H9 (cell line): ENCODE data around the gene CDK17. TPM values are rescaled to one million over a fixed set of nuclear protein-coding genes. Genes with fewer than 3 reads are reported as not detected.

Source experiments
- DNase-seq: peaks from one replicate; pipeline ENCODE4 v3.0.0-alpha.2; 2017
- H2AFZ ChIP-seq: one replicate; pipeline ENCODE4 v1.6.1; 2013; ENCODE audit warnings: mild to moderate bottlenecking, low read length, control low read depth, moderate library complexity
- H2AK5ac ChIP-seq: 2 replicates; pipeline ENCODE4 v1.6.1; 2013; ENCODE audit warnings: low read length, control low read depth, mixed read lengths; ENCODE audit not compliant: insufficient read length
- H2BK120ac ChIP-seq: one replicate; pipeline ENCODE4 v1.6.1; 2013; ENCODE audit warnings: low read depth, mild to moderate bottlenecking, low read length, control low read depth, inconsistent platforms; ENCODE audit not compliant: poor library complexity, severe bottlenecking
- H2BK12ac ChIP-seq: 2 replicates; pipeline ENCODE4 v1.6.1; 2013; ENCODE audit warnings: low read length, control low read depth, mixed read lengths, low read depth; ENCODE audit not compliant: insufficient read length
- H2BK15ac ChIP-seq: 2 replicates; pipeline ENCODE4 v1.6.1; 2013; ENCODE audit warnings: low read depth, low read length, control low read depth
- H2BK20ac ChIP-seq: one replicate; pipeline ENCODE4 v1.6.1; 2013; ENCODE audit warnings: low read depth, mild to moderate bottlenecking, low read length, control low read depth, inconsistent platforms; ENCODE audit not compliant: poor library complexity, severe bottlenecking
- H2BK5ac ChIP-seq: 2 replicates; pipeline ENCODE4 v1.6.1; 2013; ENCODE audit warnings: low read length, control low read depth, mixed read lengths; ENCODE audit not compliant: insufficient read length
- H3K14ac ChIP-seq: 2 replicates; pipeline ENCODE4 v1.6.1; 2013; ENCODE audit warnings: low read length, control low read depth; ENCODE audit not compliant: insufficient read depth
- H3K18ac ChIP-seq: 2 replicates; pipeline ENCODE4 v1.6.1; 2013; ENCODE audit warnings: low read depth, mild to moderate bottlenecking, mixed read lengths, low read length, control low read depth; ENCODE audit not compliant: insufficient read length
- H3K23ac ChIP-seq: 2 replicates; pipeline ENCODE4 v1.6.1; 2013; ENCODE audit warnings: low read length, control low read depth, mixed read lengths, low read depth; ENCODE audit not compliant: insufficient read length
- H3K23me2 ChIP-seq: 2 replicates; pipeline ENCODE4 v1.6.1; 2013; ENCODE audit warnings: low read depth, mild to moderate bottlenecking, mixed read lengths, low read length, control low read depth; ENCODE audit not compliant: insufficient read length, poor library complexity, severe bottlenecking
- H3K27ac ChIP-seq: 2 replicates; pipeline ENCODE4 v1.5.1; 2013; ENCODE audit warnings: low read length, control low read depth, mixed read lengths, low read depth; ENCODE audit not compliant: insufficient read length
- H3K27me3 ChIP-seq: 2 replicates; pipeline ENCODE4 v1.6.1; 2013; ENCODE audit warnings: low read length, control low read depth, inconsistent platforms; ENCODE audit not compliant: insufficient read depth
- H3K4ac ChIP-seq: 2 replicates; pipeline ENCODE4 v1.6.1; 2013; ENCODE audit warnings: low read depth, mild to moderate bottlenecking, control low read depth, inconsistent platforms, low read length, moderate library complexity
- H3K4me1 ChIP-seq: 2 replicates; pipeline ENCODE4 v1.6.1; 2013; ENCODE audit warnings: low read length, control low read depth, inconsistent platforms; ENCODE audit not compliant: insufficient read depth
- H3K4me2 ChIP-seq: 2 replicates; pipeline ENCODE4 v1.6.1; 2013; ENCODE audit warnings: low read length, control low read depth, mixed read lengths; ENCODE audit not compliant: insufficient read length, insufficient read depth
- H3K56ac ChIP-seq: 2 replicates; pipeline ENCODE4 v1.6.1; 2013; ENCODE audit warnings: low read depth, mild to moderate bottlenecking, mixed read lengths, low read length, control low read depth; ENCODE audit not compliant: insufficient read length
- H3K79me1 ChIP-seq: 2 replicates; pipeline ENCODE4 v1.6.1; 2013; ENCODE audit warnings: low read depth, mild to moderate bottlenecking, moderate library complexity, low read length, control low read depth, inconsistent platforms; ENCODE audit not compliant: insufficient read depth, poor library complexity, severe bottlenecking
- H3K79me2 ChIP-seq: 2 replicates; pipeline ENCODE4 v1.6.1; 2013; ENCODE audit warnings: low read length, control low read depth, inconsistent platforms; ENCODE audit not compliant: insufficient read depth
- H3K9ac ChIP-seq: 2 replicates; pipeline ENCODE4 v1.6.1; 2013; ENCODE audit warnings: low read length, control low read depth, mixed read lengths; ENCODE audit not compliant: insufficient read length; ENCODE audit errors: extremely low read depth
- H3K9me3 ChIP-seq: one replicate; pipeline ENCODE4 v1.6.1; 2013; ENCODE audit warnings: low read depth, low read length, inconsistent platforms; ENCODE audit not compliant: control insufficient read depth
- H3T11ph ChIP-seq: one replicate; pipeline ENCODE4 v1.6.1; 2013; ENCODE audit warnings: mild to moderate bottlenecking, low read length, control low read depth, inconsistent platforms
- H4K20me1 ChIP-seq: one replicate; pipeline ENCODE4 v1.6.1; 2013; ENCODE audit not compliant: control insufficient read depth, insufficient read length, insufficient read depth
- H4K5ac ChIP-seq: 2 replicates; pipeline ENCODE4 v1.6.1; 2013; ENCODE audit warnings: low read depth, mild to moderate bottlenecking, mixed read lengths, low read length, control low read depth; ENCODE audit not compliant: insufficient read length
- H4K8ac ChIP-seq: replicated peaks from 2 replicates; pipeline ENCODE4 v1.6.1; 2013; ENCODE audit warnings: low read length, control low read depth, mixed read lengths, low read depth; ENCODE audit not compliant: insufficient read length
- H4K91ac ChIP-seq: 2 replicates; pipeline ENCODE4 v1.6.1; 2013; ENCODE audit warnings: low read depth, mild to moderate bottlenecking, moderate library complexity, mixed read lengths, low read length, control low read depth; ENCODE audit not compliant: insufficient read length
- H3K27ac Mint-ChIP-seq, 3 experiments: 2 replicates in 2 of 3; 3 replicates in 1 of 3; pipeline ENCODE4 v1.8.0; 2020 to 2021; ENCODE audit warnings: mixed read lengths in 3 of 3, mild to moderate bottlenecking in 1 of 3, moderate library complexity in 1 of 3
- H3K27me3 Mint-ChIP-seq: 2 replicates; pipeline ENCODE4 v1.8.0; 2021; ENCODE audit warnings: low read depth, mild to moderate bottlenecking, moderate library complexity, mixed read lengths
- H3K36me3 Mint-ChIP-seq, 3 experiments: 2 replicates in 2 of 3; 3 replicates in 1 of 3; pipeline ENCODE4 v1.8.0; 2020 to 2021; ENCODE audit warnings: low read depth in 3 of 3, mixed read lengths in 3 of 3; ENCODE audit not compliant: insufficient read depth in 1 of 3
- H3K4me1 Mint-ChIP-seq, 2 experiments: 2 replicates each; pipeline ENCODE4 v1.8.0; 2020; ENCODE audit warnings: mixed read lengths in 2 of 2
- H3K4me3 Mint-ChIP-seq, 2 experiments: 2 replicates in 1 of 2; 3 replicates in 1 of 2; pipeline ENCODE4 v1.8.0; 2020 to 2021; ENCODE audit warnings: mild to moderate bottlenecking in 2 of 2, mixed read lengths in 2 of 2, moderate library complexity in 1 of 2
- H3K9me3 Mint-ChIP-seq, 2 experiments: 2 replicates in 1 of 2; 3 replicates in 1 of 2; pipeline ENCODE4 v1.8.0; 2020; ENCODE audit warnings: mild to moderate bottlenecking in 2 of 2, mixed read lengths in 2 of 2, moderate library complexity in 1 of 2
- CTCF ChIP-seq: fragments of 200-600 bp; sonication (generic); conservative IDR thresholded peaks from 3 replicates; pipeline ENCODE4 v1.8.0; 2021; ENCODE audit warnings: antibody characterized with exemption, mild to moderate bottlenecking
- WGBS: extraction: QIAGEN DNeasy Blood & Tissue Kit; methylation state at CpG from one replicate; pipeline ENCODE4 v1.1.7; 2013; ENCODE audit warnings: missing lambda C conversion rate, low lambda C conversion rate, mixed read lengths; ENCODE audit not compliant: insufficient read length; ENCODE audit errors: extremely low coverage; 5-methylcytosine and 5-hydroxymethylcytosine counted together
- total RNA-seq: library from RNA; stranded (reverse); gene quantifications from 2 replicates; pipeline ENCODE4 v1.2.1, GENCODE V29; 2021

The CDK17 gene
- total RNA-seq, 1 experiment from 2014 or later = 28.8 TPM

GRCh38 chr12:96311191-96311590 lies 89.0 kb downstream of the CDK17 start:
- Histone ChIP-seq H3T11ph (no peak overlapping the region), H3K56ac (no peak overlapping the region), H3K14ac (no peak overlapping the region), H3K27ac (no peak overlapping the region), H3K18ac (no peak overlapping the region), H4K20me1 (no peaks in the 10 kb centered on the region), H2BK15ac (no peak overlapping the region), H2AK5ac (no peak overlapping the region), H2BK20ac (no peak overlapping the region), H3K79me1 (no peaks in the 10 kb centered on the region), H3K4ac (no peak overlapping the region), H3K79me2 (no peaks in the 10 kb centered on the region), H2AFZ (no peak overlapping the region), H3K9ac (no peak overlapping the region), H3K4me1 (no peaks in the 10 kb centered on the region), H2BK120ac (no peak overlapping the region), H4K5ac (no peak overlapping the region), H3K9me3 (no peaks in the 10 kb centered on the region), H2BK5ac (no peak overlapping the region), H2BK12ac (no peak overlapping the region), H3K4me2 (no peak overlapping the region), H3K23ac (no peak overlapping the region), H3K27me3 (no peaks in the 10 kb centered on the region), H4K91ac (no peak overlapping the region), H4K8ac (no peak overlapping the region), H3K23me2 (peaks cover 2% of the 10 kb centered on the region)
- H3K9me3 Mint-ChIP-seq = no peaks in the 10 kb centered on the region
- WGBS = no CpG with 5 or more reads among the region's 1 CpG
- DNase-seq = no peak
- no peak overlapping the region for H3K27ac Mint-ChIP-seq
- peaks cover 7 to 8% of the 10 kb centered on the region in 2 experiments; a peak in 3 of 4 replicates for H3K4me1 Mint-ChIP-seq
- H3K27me3 Mint-ChIP-seq = no peaks in the 10 kb centered on the region
- TF ChIP-seq CTCF = no peak
- no peak overlapping the region for H3K4me3 Mint-ChIP-seq
- H3K36me3 Mint-ChIP-seq = peaks cover 0 to 4% (median 0%) of the 10 kb centered on the region in 3 experiments; a peak in 3 of 7 replicates
